Heart left ventricle (tissue), 16 donors: ENCODE measurements around the gene ALCAM. TPM values are rescaled to one million over a fixed set of nuclear protein-coding genes. Genes with fewer than 3 reads are reported as not detected.
"Not testable (repeated sequence)": the region's sequence is repeated elsewhere in the genome, so short reads cannot be mapped to it uniquely, and the experiment has no call there.

Experiments used
- ATAC-seq, 4 donors: fragments of 200-7000 bp; cut with Tn5 transposase; one replicate each; pipeline ENCODE4 v1.9.1; 2020 to 2022; ENCODE audit warnings: moderate library complexity in 4 of 4, mild to moderate bottlenecking in 3 of 4, moderate number of reproducible peaks in 1 of 4
- DNase-seq, 5 donors: peaks; one replicate each; pipeline ENCODE4 v3.0.0-alpha.2; 2020
- H3K27ac ChIP-seq, 12 donors: fragments of 200-600 bp; sonication (generic) in 4 of 12; one replicate each; pipeline versions ENCODE4 v1.5.0 to v1.8.0; 2016 to 2022; ENCODE audit warnings: mild to moderate bottlenecking in 2 of 12
- H3K27me3 ChIP-seq, 9 donors: fragments of 200-600 bp; sonication (generic) in 2 of 9; one replicate each; pipeline versions ENCODE4 v1.5.1 to v1.8.0; 2016 to 2022; ENCODE audit warnings: mild to moderate bottlenecking in 3 of 9
- H3K36me3 ChIP-seq, 9 donors: fragments of 200-600 bp; sonication (generic) in 2 of 9; one replicate each; pipeline versions ENCODE4 v1.5.0 to v1.8.0; 2018 to 2022; ENCODE audit warnings: mild to moderate bottlenecking in 2 of 9
- H3K4me1 ChIP-seq, 12 donors: fragments of 200-600 bp; sonication (generic) in 4 of 12; one replicate each; pipeline versions ENCODE4 v1.5.0 to v1.8.0; 2016 to 2022; ENCODE audit warnings: mild to moderate bottlenecking in 3 of 12
- H3K4me3 ChIP-seq, 12 donors: fragments of 200-600 bp; sonication (generic) in 4 of 12; one replicate each; pipeline versions ENCODE4 v1.5.0 to v1.8.0; 2017 to 2022; ENCODE audit warnings: mild to moderate bottlenecking in 9 of 12, moderate library complexity in 4 of 12
- H3K9me3 ChIP-seq, 12 donors: fragments of 200-600 bp; sonication (generic) in 4 of 12; one replicate each; pipeline versions ENCODE4 v1.5.0 to v1.8.0; 2016 to 2022; ENCODE audit warnings: mild to moderate bottlenecking in 1 of 12
- CTCF ChIP-seq, 12 donors: fragments of 200-600 bp; sonication (generic) in 4 of 12; IDR thresholded peaks; one replicate each; pipeline versions ENCODE4 v1.5.0 to v1.8.0; 2018 to 2022; ENCODE audit warnings: antibody characterized with exemption in 12 of 12, mild to moderate bottlenecking in 5 of 12
- POLR2A ChIP-seq, 2 donors: fragments of 450-650 bp; IDR thresholded peaks; one replicate each; pipeline ENCODE4 v1.6.1; 2017; ENCODE audit warnings: antibody characterized with exemption in 2 of 2, mild to moderate bottlenecking in 2 of 2, moderate library complexity in 2 of 2
- WGBS, 4 donors: extraction: QIAGEN DNeasy Blood & Tissue Kit in 2 of 4; methylation state at CpG; one replicate each; pipeline versions ENCODE4 v1.1.5 to v1.1.7; 2013 to 2018; 5-methylcytosine and 5-hydroxymethylcytosine counted together
- intact Hi-C, 10 donors: fragments of 100-400 bp; cut with DNase I; formaldehyde crosslinking; loops; one replicate each; pipeline versions ENCODE4 v1.11.1 to v1.14.2; 2022
- polyA plus RNA-seq, 2 donors: library from polyadenylated mRNA; stranded (reverse); fragments of 200-250 nt; gene quantifications; one replicate each; pipeline ENCODE4 v1.2.3, GENCODE V29; 2013
- total RNA-seq, 9 donors: library from RNA; depleted of rRNA in 2 of 9; stranded (reverse); fragments of >200 nt in 2 of 9; fragmentation: NEBNext Ultra II Directional in 3 of 9; extraction: Animal tissue kit (Norgen Biotek cat#: 25700) in 3 of 9; gene quantifications; one replicate each; pipeline versions ENCODE4 v1.1.0 to v1.2.4, GENCODE V29; 2016 to 2023
- donor health status: ischemic (EF 13 %, LVEDD 7.1; RV severe dilation, severe dysfunction).
- donor health status: healthy with polysubstance abuse.
- donor health status: DM: no; HTN: yes; CAD: no.
- donor health status: DM: no; HTN: no; CAD: no.
- donor health status: ischemic (EF 25% LVEDD 6.9; RV normal size, moderate dysfunction).
- donor health status: ischemic (EF 25% LVEDD 5.7; RV mildly dilated, moderate dysfunction).
- donor health status: healthy.
- donor health status: DM: yes; HTN: yes; CAD: no.
- donor health status: ischemic (EF 35%, LVEDD 5.7; RV mildly dilated, moderate dysfunction).
- donor health status: nonischemic (EF 11% LVEDD 7.7; RV severe dilation, severe dysfunction).
- donor health status: DM: yes; HTN: yes; CAD: no.
- donor health status: PGD.
- donor health status: ischemic (EF 29% LVEDD 5.4; RV normal size, mild dysfunction).
- donor health status: nonischemic (EF 23%, LVEDD 6.1; RV moderate dilation, normal function).

The ALCAM gene
- total and polyA plus RNA-seq, 11 donors, result 0.91 to 19.9 (median 5.5) TPM

- intact Hi-C loops, result no loop called here
- H3K36me3 ChIP-seq, result no peaks in the 10 kb centered on the region
- 81 to 87% (median 84%) methylated on average over 5 of the region's 5 CpGs for WGBS, 4 donors
- H3K27me3 ChIP-seq, result no peaks in the 10 kb centered on the region
- H3K4me1 ChIP-seq, result peaks cover 0 to 18% (median 0%) of the 10 kb centered on the region in 12 donors
- H3K9me3 ChIP-seq, result peaks cover 0 to 23% (median 7%) of the 10 kb centered on the region in 12 donors
- ATAC-seq (no peak), DNase-seq (no peak)
- no peak overlapping the region for H3K27ac ChIP-seq
- no peak overlapping the region for H3K4me3 ChIP-seq
- TF ChIP-seq POLR2A (IDR thresholded peaks at IDR 0.05) (no peak), CTCF (IDR thresholded peaks at IDR 0.05) (no peak)
Measured at GRCh38 chr3:105387122-105387751, 20.5 kb downstream of the ALCAM start.

DNA sequence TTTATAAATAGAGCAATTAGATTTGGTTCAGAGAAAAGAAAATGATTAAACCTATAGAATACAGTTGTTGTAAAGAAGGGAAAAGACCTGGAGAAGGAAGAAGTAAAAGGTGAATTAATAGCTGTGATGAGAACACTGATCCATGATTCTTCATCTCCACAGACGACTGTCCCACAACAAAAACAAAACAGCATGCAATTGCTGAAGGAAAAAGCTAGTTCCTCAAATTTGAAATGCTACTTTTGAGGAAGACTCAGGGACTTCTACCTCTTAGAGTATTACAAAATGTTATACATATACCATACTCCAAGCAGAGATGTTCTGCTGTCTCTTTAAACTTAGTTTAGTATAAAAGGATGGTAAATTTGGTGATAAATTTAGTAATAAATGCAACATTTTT, 21.5 kb downstream of the ALCAM start:
- WGBS, 4 donors, result 42 to 60% (median 47%) methylated on average over 1 of the region's 1 CpG
- no peaks in the 10 kb centered on the region for H3K36me3 ChIP-seq
- intact Hi-C loops, result no loop called here
- ATAC-seq (no peak), DNase-seq (no peak)
- no peak overlapping the region for H3K27ac ChIP-seq
- TF ChIP-seq CTCF (IDR thresholded peaks at IDR 0.05), result no peak
- TF ChIP-seq POLR2A (IDR thresholded peaks at IDR 0.05), result no peak
- peaks cover 0 to 18% (median 0%) of the 10 kb centered on the region in 12 donors for H3K4me1 ChIP-seq
- no peak overlapping the region for H3K4me3 ChIP-seq
- H3K27me3 ChIP-seq, result no peaks in the 10 kb centered on the region
- peaks cover 0 to 32% (median 13%) of the 10 kb centered on the region in 12 donors for H3K9me3 ChIP-seq

GRCh38 chr3:105389759-105390158, 23.1 kb downstream of the ALCAM start:
- WGBS, 4 donors, result 91 to 100% (median 97%) methylated on average over 1 of the region's 1 CpG
- H3K27ac ChIP-seq, H3K27me3 ChIP-seq, DNase-seq, H3K36me3 ChIP-seq, H3K4me3 ChIP-seq, intact Hi-C loops, ATAC-seq: not testable (repeated sequence)
- Histone ChIP-seq H3K4me1 (peaks cover 0 to 18% (median 0%) of the 10 kb centered on the region in 12 donors), H3K9me3 (peaks cover 0 to 37% (median 13%) of the 10 kb centered on the region in 12 donors)

- not testable (repeated sequence) for H3K27ac ChIP-seq, DNase-seq, ATAC-seq
Measured at GRCh38 chr3:105392598-105392997, 25.9 kb downstream of the ALCAM start.

GRCh38 chr3:105394177-105394576, 27.5 kb downstream of the ALCAM start:
- 68 to 73% (median 69%) methylated on average over 7 of the region's 7 CpGs for WGBS, 4 donors
- H3K27ac ChIP-seq, result no peak overlapping the region
- no peaks in the 10 kb centered on the region for H3K27me3 ChIP-seq
- intact Hi-C loops, result no loop called here
- ATAC-seq (no peak), DNase-seq (no peak)
- H3K9me3 ChIP-seq, result peaks cover 0 to 37% (median 13%) of the 10 kb centered on the region in 12 donors
- no peak overlapping the region for H3K4me3 ChIP-seq
- no peaks in the 10 kb centered on the region for H3K36me3 ChIP-seq
- no peak for TF ChIP-seq CTCF (IDR thresholded peaks at IDR 0.05)
- TF ChIP-seq POLR2A (IDR thresholded peaks at IDR 0.05), result no peak
- no peaks in the 10 kb centered on the region for H3K4me1 ChIP-seq

More at GRCh38 chr3:105392598-105392997, 25.9 kb downstream of the ALCAM start:
- H3K36me3 ChIP-seq, H3K4me3 ChIP-seq, H3K27me3 ChIP-seq, H3K4me1 ChIP-seq, intact Hi-C loops: not testable (repeated sequence)
- peaks cover 0 to 37% (median 13%) of the 10 kb centered on the region in 12 donors for H3K9me3 ChIP-seq
